Adipocyte (in vitro differentiated cells): Measurements from ENCODE around the gene DERL2.

Experiments used
- DNase-seq: peaks from one replicate; pipeline ENCODE4 v3.0.0-alpha.2; 2015; ENCODE audit warnings: low read depth
- H3K27me3 ChIP-seq: replicated peaks from 2 replicates; pipeline ENCODE4 v1.7.0; 2013; ENCODE audit warnings: mild to moderate bottlenecking, low read length, moderate library complexity; ENCODE audit not compliant: control insufficient read depth, insufficient read depth
- H3K36me3 ChIP-seq: 2 replicates; pipeline ENCODE4 v1.7.0; 2013; ENCODE audit warnings: low read length, mild to moderate bottlenecking, moderate library complexity; ENCODE audit not compliant: control insufficient read depth, insufficient read depth, severe bottlenecking
- H3K4me1 ChIP-seq: 2 replicates; pipeline ENCODE4 v1.7.0; 2013; ENCODE audit warnings: mild to moderate bottlenecking, low read length, moderate library complexity; ENCODE audit not compliant: control insufficient read depth, insufficient read depth
- H3K4me3 ChIP-seq: 2 replicates; pipeline ENCODE4 v1.7.0; 2013; ENCODE audit warnings: mild to moderate bottlenecking, low read length, moderate library complexity
- H3K9ac ChIP-seq: 2 replicates; pipeline ENCODE4 v1.7.0; 2013; ENCODE audit warnings: mild to moderate bottlenecking, low read length, moderate library complexity
- H3K9me3 ChIP-seq: 2 replicates; pipeline ENCODE4 v1.7.0; 2013; ENCODE audit warnings: mild to moderate bottlenecking, low read length, moderate library complexity; ENCODE audit not compliant: control insufficient read depth

DERL2 gene

DNA sequence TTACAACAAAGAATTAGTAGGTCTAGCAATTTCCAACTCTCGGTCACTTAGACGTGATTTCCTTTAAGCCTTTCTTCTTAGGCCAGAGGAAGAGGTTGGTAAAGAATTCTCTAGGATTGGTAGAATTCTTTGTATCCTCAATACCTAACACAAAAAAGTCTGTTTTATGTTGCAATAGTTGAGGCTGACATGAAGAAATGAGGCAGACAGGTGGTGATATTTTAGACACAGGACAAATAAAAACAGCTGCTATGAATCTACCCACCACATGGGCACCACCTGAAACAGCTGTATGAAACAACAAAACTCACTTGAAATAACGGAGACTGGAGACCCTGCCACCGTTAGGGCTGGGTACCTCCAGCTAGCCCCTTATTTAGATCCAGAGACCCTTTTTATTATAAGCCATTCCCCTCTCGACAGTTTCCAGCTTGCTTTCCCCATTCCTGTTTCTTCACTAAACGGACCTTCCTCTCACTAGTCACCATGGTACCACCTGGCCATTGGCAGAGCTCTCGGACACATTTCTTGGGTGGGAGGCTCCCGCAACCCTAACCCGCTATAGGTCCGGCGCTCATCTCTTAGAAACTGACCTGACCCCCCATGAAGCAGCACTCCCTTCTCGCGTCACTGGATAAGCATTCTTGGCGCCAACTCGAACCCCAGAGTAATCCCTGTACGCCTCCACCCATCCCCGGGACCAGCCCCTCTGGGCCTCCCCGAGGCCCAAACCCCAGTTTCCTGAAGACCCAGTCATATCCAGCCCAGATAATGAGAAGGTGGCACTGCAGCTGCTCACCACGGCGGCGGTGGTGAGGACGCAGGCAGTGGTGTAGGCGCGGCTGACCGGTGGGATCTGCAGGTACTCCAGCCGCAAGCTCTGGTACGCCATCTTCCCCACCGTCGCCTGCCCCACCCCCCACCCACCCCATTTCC lies at the start of gene DERL2:
Gene DERL2 (minus strand): TSS at position 909 of the 936 bp plus-strand sequence. CDS start 17 bp downstream, at position 892.
- DNase-seq, result peak; percentile 41
- Histone ChIP-seq H3K9ac (peak within 1 kb of the TSS; percentile 96), H3K4me1 (peaks cover 16% of the 10 kb centered on the region), H3K27me3 (no peaks in the 10 kb centered on the region), H3K36me3 (peaks cover 54% of the 10 kb centered on the region), H3K9me3 (no peaks in the 10 kb centered on the region), H3K4me3 (peak within 1 kb of the TSS; percentile 99)

DNA sequence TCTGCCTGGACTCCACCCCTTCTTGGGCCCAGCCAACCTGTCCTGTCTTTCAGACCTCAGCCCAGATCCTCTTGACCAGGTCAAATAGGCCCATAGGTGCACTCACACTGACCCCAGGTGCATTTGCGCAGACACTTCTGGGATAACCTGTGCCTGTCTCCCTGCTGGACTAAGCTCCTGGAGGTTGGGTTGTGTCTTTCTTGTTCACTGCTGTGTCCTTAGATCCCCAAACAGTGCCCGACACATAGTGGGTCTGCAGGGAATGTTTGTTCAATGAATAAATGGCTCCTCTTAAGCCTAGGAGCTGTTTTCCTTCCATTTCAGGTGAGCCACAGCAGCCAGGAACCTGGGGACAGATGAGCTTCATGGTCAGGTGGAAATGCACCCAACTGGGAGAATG lies 49.5 kb upstream of the DERL2 start:
- H3K4me1 ChIP-seq, result no peaks in the 10 kb centered on the region
- no peak overlapping the region for H3K4me3 ChIP-seq
- H3K36me3 ChIP-seq, result peaks cover 75% of the 10 kb centered on the region
- no peak overlapping the region for H3K9ac ChIP-seq
- H3K27me3 ChIP-seq, result no peaks in the 10 kb centered on the region
- DNase-seq, result no peak
- H3K9me3 ChIP-seq, result no peaks in the 10 kb centered on the region

DNA sequence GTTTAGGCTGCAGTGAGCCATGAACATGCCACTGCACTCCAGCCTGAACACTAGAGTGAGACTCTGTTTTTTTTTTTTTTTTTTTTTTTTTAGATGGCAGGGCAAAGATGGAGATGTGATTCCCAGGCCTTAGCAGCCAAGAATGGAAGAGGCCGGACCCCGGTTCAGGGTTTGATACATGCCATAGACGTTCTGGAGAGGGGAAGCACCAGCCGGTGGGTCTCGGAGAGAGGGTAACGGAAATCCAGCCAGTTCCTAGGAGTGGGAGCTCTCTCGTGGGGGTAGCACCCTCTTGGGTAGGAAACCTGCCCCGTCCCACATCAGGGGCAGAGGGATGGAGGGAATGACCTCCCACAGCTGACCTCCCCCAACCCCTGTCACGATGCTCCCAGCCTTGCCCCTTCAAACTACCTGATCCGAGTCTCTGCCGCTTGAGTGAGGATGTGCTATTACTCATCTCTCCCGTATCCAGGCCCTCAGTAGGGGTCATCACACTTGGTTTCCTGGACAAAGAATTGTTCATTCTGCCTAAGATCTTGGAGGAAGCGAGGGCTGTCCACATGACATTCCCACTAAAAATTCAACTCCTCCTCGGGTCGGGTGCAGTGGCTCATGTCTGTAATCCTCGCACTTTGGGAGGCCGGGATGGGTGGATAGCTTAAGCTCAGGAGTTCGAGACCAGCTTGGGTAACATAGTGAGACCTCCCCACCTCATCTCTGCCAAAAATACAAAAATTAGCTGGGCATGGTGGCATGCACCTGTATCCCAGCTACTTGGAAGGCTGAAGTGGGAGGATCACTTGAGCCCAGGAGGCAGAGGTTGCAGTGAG lies 47.7 kb upstream of the DERL2 start:
- Histone ChIP-seq H3K4me1 (no peaks in the 10 kb centered on the region), H3K36me3 (peaks cover 68% of the 10 kb centered on the region), H3K27me3 (no peaks in the 10 kb centered on the region), H3K9ac (no peak overlapping the region), H3K9me3 (no peaks in the 10 kb centered on the region), H3K4me3 (no peak overlapping the region)
- no peak for DNase-seq

DNA sequence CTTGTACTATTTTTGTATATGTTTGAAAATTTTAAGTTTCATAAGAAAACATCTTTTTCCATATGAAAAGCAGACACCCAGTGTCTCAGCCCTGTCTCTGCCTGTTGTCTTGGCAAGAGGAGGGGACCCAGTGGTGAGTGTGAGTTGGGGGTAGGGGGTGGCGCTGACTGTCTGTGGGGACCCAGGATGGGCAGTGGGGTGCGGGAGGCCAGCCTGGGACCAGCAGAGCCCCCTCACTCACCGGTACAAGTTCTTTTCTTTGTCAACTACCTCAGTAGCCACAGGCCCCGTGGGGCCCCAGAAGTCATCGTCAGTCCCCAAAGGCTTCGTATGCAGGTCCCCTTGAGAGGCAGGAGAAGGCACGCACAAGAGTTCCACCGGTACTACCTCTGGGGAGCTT lies 46.6 kb upstream of the DERL2 start:
- no peak overlapping the region for H3K9ac ChIP-seq
- peaks cover under 1% of the 10 kb centered on the region for H3K4me1 ChIP-seq
- DNase-seq, result no peak
- H3K27me3 ChIP-seq, result no peaks in the 10 kb centered on the region
- H3K4me3 ChIP-seq, result no peak overlapping the region
- peaks cover 64% of the 10 kb centered on the region for H3K36me3 ChIP-seq
- H3K9me3 ChIP-seq, result no peaks in the 10 kb centered on the region

DNA sequence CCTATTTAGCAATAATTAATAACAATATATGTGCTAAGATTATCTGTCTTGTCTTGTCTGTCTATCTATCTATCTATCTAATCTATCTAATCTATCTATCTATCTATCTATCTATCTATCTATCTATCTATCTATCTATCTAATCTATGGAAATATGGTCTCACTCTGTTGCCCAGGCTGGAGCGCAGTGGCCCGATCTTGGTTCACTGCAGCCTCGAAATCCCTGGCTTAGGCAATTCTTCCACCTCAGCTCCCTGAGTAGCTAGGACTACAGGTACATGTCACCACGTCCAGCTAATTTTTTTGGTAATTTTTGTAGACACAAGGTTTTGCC lies 45.1 kb upstream of the DERL2 start:
- H3K9ac ChIP-seq, result no peak overlapping the region
- DNase-seq, result no peak
- H3K36me3 ChIP-seq, result peaks cover 58% of the 10 kb centered on the region

DNA sequence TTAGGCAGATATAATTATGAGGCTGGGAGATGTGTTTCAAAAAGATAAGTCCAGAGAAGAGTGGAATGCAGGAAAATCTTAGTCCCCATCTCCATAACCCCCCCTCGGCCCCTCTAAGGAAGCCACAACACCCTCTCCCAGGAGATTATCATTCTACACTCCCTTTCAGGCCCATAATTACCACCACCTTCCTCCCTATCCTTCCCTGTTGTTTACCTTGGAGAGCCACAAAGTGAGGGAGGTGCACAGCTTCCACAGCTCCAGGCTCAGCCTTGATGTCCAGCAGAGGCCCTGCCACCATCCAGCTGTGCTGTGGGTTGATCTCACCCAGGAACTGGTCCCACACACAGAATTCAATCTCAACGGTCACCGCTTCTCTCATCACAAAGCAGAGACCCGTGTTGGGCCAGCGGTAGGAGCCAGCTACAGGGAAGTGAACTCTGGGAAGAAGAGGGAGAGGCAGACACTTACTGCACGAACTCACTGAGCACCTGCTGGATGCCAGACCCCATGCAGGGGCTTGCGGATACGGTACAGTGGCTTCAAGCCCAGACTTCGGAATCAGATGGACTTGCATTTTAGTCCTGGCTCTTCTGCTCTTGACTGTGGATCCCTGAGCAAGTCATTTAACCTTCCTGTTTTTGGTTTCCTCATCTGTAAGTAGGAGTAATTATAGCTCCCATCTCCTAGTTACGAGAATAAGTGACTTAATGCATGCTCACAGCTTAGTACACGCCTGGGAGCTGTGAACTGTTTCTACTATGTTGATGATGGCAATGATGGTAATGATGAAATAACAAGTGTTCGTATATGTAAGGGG lies 44.5 kb upstream of the DERL2 start:
- H3K9ac ChIP-seq, result no peak overlapping the region
- H3K9me3 ChIP-seq, result no peaks in the 10 kb centered on the region
- H3K4me1 ChIP-seq, result peaks cover 13% of the 10 kb centered on the region
- no peak overlapping the region for H3K4me3 ChIP-seq
- no peak for DNase-seq
- H3K36me3 ChIP-seq, result peaks cover 55% of the 10 kb centered on the region
- no peaks in the 10 kb centered on the region for H3K27me3 ChIP-seq

More for the DNA sequence above, 45.1 kb upstream of the DERL2 start:
- Histone ChIP-seq H3K9me3 (no peaks in the 10 kb centered on the region), H3K27me3 (no peaks in the 10 kb centered on the region), H3K4me1 (peaks cover 13% of the 10 kb centered on the region), H3K4me3 (no peak overlapping the region)

DNA sequence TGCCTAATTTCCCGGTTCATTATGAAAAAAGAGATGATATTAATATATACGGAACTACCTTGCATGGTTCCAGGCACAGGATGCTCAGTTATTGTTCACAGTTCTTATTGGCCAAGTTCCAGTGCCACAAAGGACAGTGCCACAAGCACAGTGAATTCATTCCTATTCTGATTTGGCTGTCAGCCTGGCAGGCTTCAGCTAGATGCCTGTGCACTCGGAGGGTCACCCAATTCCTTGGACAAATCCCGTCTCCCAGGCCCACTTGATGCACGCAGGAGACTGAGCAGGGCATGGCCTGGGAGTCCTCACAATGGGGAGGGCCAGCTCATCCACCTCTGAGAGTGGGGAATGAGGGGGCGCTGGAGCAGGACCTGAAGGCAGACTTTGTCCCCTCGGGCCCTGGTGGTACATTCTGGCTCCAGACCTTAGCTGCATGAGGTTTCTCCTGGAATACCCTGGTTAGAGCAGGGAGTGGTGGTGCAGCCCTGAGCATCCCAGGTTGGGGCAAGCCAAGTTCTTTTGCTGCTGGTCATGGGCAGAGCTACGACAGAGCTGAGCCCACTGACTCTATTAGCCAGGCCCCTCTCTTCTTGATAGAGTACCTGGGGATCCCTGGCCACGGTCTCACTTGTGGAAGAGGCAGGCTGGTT lies 41.7 kb upstream of the DERL2 start:
- Histone ChIP-seq H3K9ac (peak overlapping the region; percentile 0), H3K4me3 (no peak overlapping the region), H3K4me1 (peaks cover 17% of the 10 kb centered on the region), H3K9me3 (no peaks in the 10 kb centered on the region), H3K36me3 (peaks cover 56% of the 10 kb centered on the region), H3K27me3 (no peaks in the 10 kb centered on the region)
- no peak for DNase-seq

DNA sequence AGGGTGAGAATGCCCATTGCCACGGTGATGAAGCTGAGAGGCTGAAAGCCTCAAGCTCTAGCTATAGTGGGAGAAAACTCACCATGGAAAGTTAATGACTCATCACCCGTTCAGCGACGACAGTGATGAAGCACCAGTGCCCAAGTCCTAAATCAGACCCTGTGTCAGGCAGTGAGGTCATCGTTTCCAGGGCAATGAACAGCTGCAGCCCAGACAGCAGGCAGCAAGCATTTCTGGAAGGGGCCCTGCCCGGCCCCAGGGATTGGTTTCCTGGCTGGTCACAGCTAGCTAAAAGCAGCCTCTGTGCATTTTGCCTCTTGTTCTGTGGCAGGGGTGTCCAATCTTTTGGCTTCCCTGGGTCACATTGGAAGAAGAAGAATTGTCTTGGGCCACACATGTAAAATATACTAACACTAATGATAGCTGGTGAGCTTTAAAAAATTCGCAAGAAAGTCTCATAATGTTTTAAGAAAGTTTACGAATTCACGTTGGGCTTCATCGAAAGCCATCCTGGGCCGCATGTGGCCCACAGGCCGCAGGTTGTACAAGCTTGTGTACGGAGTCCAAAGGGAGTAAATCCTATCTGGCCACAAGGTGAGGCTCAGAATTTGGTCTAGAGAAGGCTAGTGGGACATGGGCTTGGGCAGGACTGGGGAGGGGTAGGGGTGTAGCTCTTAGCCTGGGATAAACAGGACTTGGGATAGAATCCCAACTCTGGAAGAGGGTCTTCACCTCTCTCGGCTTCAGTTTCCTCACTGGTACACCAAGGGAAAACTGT lies 41.0 kb upstream of the DERL2 start:
- Histone ChIP-seq H3K9ac (peak overlapping the region; percentile 0), H3K27me3 (no peaks in the 10 kb centered on the region), H3K4me3 (no peak overlapping the region), H3K36me3 (peaks cover 53% of the 10 kb centered on the region), H3K4me1 (peaks cover 17% of the 10 kb centered on the region), H3K9me3 (no peaks in the 10 kb centered on the region)
- DNase-seq, result peak; percentile 92

DNA sequence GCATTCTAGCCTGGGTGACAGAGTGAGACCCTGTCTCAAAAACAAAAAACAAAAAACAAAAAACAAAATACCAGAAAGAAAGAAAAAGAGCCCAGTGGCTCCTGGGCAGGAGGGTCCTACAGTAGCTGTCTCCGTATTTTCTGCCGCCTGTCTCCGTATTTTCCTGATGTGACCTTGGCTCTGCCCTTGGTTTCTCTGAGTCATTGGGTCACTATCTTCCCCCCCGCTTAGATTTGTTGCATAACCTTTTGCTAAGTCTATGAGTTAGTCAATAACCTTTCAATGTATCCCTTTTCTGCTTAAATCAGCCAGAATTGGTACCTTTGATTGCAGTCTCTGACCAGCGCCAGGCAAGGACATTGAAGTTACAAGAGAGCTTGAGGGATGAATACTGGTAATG lies 37.3 kb upstream of the DERL2 start:
- H3K4me3 ChIP-seq, result no peak overlapping the region
- no peaks in the 10 kb centered on the region for H3K27me3 ChIP-seq
- H3K9me3 ChIP-seq, result no peaks in the 10 kb centered on the region
- H3K9ac ChIP-seq, result no peak overlapping the region
- peaks cover 17% of the 10 kb centered on the region for H3K4me1 ChIP-seq
- no peak for DNase-seq
- peaks cover 38% of the 10 kb centered on the region for H3K36me3 ChIP-seq

DNA sequence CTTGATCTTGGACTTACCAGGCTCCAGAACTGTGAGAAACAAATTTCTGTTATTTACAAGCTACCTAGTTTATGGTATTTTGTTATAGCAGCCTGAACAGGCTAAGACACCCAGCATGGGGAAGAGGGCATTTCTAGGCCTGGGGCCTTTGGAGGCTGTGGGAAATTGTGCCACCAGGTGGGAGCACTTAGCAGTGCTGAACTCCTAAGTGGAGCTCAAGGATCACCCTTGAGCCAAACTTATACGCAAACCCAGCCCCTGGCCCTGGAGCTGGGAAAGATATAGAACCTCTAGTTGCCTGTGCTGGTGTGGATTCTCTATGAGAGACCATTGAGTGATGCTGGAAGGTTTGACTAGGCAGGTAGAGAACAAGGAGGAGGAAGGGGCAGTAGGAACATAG lies 36.5 kb upstream of the DERL2 start:
- Histone ChIP-seq H3K4me1 (peaks cover 16% of the 10 kb centered on the region), H3K9me3 (no peaks in the 10 kb centered on the region), H3K9ac (no peak overlapping the region), H3K36me3 (peaks cover 37% of the 10 kb centered on the region), H3K27me3 (no peaks in the 10 kb centered on the region), H3K4me3 (no peak overlapping the region)
- DNase-seq, result no peak
